ENCODE data around the gene HMGXB3. TPM values are rescaled to one million over a fixed set of nuclear protein-coding genes. Genes with fewer than 3 reads are reported as not detected.

Gene HMGXB3
- total RNA-seq, result 64.0 and 72.4 TPM in 2 replicates

GRCh38 chr5:150000256-150000989 lies at the start of gene HMGXB3, which contains the start of gene TIGD6:
TSS of gene HMGXB3 (plus strand) at chr5:150000739. CDS start at chr5:150004853, 4,114 bp downstream.
TSS of gene TIGD6 (minus strand) at chr5:150000654. CDS start at chr5:149996348, 4,306 bp downstream.
- TF ChIP-seq CTCF (IDR thresholded peaks at IDR 0.05; ENCODE audit: insufficient read depth, low read length, poor library complexity, severe bottlenecking), result no peak
- Histone ChIP-seq H3K4me3 (ENCODE audit: low read depth, low read length) (peak within 1 kb of the TSS; percentile 94), H3K27me3 (ENCODE audit: control insufficient read depth, insufficient read depth, low read length) (no peaks in the 10 kb centered on the region), H3K36me3 (ENCODE audit: control insufficient read depth, insufficient read depth, low read length) (no peaks in the 10 kb centered on the region)
- DNase-seq (ENCODE audit: low read depth), result peak; percentile 85

- no peaks in the 10 kb centered on the region for H3K36me3 ChIP-seq (ENCODE audit: control insufficient read depth, insufficient read depth, low read length)
- H3K4me3 ChIP-seq (ENCODE audit: low read depth, low read length), result no peak overlapping the region
- DNase-seq (ENCODE audit: low read depth), result no peak
- no peaks in the 10 kb centered on the region for H3K27me3 ChIP-seq (ENCODE audit: control insufficient read depth, insufficient read depth, low read length)
- no peak for TF ChIP-seq CTCF (IDR thresholded peaks at IDR 0.05; ENCODE audit: insufficient read depth, low read length, poor library complexity, severe bottlenecking)
Observed at GRCh38 chr5:149951138-149951749, 49.3 kb upstream of the HMGXB3 start.

- no peak for DNase-seq (ENCODE audit: low read depth)
- H3K4me3 ChIP-seq (ENCODE audit: low read depth, low read length), result no peak overlapping the region
- H3K27me3 ChIP-seq (ENCODE audit: control insufficient read depth, insufficient read depth, low read length), result no peaks in the 10 kb centered on the region
- TF ChIP-seq CTCF (IDR thresholded peaks at IDR 0.05; ENCODE audit: insufficient read depth, low read length, poor library complexity, severe bottlenecking), result no peak
- H3K36me3 ChIP-seq (ENCODE audit: control insufficient read depth, insufficient read depth, low read length), result no peaks in the 10 kb centered on the region
Observed at GRCh38 chr5:149953436-149954121, 47.0 kb upstream of the HMGXB3 start.

- Histone ChIP-seq H3K4me3 (ENCODE audit: low read depth, low read length) (no peak overlapping the region), H3K36me3 (ENCODE audit: control insufficient read depth, insufficient read depth, low read length) (no peaks in the 10 kb centered on the region), H3K27me3 (ENCODE audit: control insufficient read depth, insufficient read depth, low read length) (no peaks in the 10 kb centered on the region)
- TF ChIP-seq CTCF (IDR thresholded peaks at IDR 0.05; ENCODE audit: insufficient read depth, low read length, poor library complexity, severe bottlenecking), result no peak
- no peak for DNase-seq (ENCODE audit: low read depth)
Observed at GRCh38 chr5:149954798-149955197, 45.7 kb upstream of the HMGXB3 start.

- no peak for TF ChIP-seq CTCF (IDR thresholded peaks at IDR 0.05; ENCODE audit: insufficient read depth, low read length, poor library complexity, severe bottlenecking)
- Histone ChIP-seq H3K27me3 (ENCODE audit: control insufficient read depth, insufficient read depth, low read length) (no peaks in the 10 kb centered on the region), H3K4me3 (ENCODE audit: low read depth, low read length) (no peak overlapping the region), H3K36me3 (ENCODE audit: control insufficient read depth, insufficient read depth, low read length) (no peaks in the 10 kb centered on the region)
- DNase-seq (ENCODE audit: low read depth), result no peak
Observed at GRCh38 chr5:149956685-149957084, 43.9 kb upstream of the HMGXB3 start.
